Neural crest cell (in vitro differentiated cells): Measurements from ENCODE around the gene TP73. TPM values are rescaled to one million over a fixed set of nuclear protein-coding genes. Genes with fewer than 3 reads are reported as not detected.

Experiments used
- DNase-seq: peaks from one replicate; pipeline ENCODE4 v3.0.0; 2021; ENCODE audit warnings: low read depth, mixed read lengths, low spot score
- H3K27ac Mint-ChIP-seq: one replicate; pipeline ENCODE4 v1.8.0; 2021; ENCODE audit warnings: mild to moderate bottlenecking, mixed read lengths; ENCODE audit not compliant: unreplicated experiment
- H3K27me3 Mint-ChIP-seq: 2 replicates; pipeline ENCODE4 v1.8.0; 2021; ENCODE audit warnings: low read depth, mild to moderate bottlenecking, mixed read lengths
- H3K36me3 Mint-ChIP-seq: 2 replicates; pipeline ENCODE4 v1.8.0; 2021; ENCODE audit warnings: low read depth, mild to moderate bottlenecking, mixed read lengths
- H3K4me1 Mint-ChIP-seq: 2 replicates; pipeline ENCODE4 v1.8.0; 2021; ENCODE audit warnings: mixed read lengths
- H3K4me3 Mint-ChIP-seq: one replicate; pipeline ENCODE4 v1.8.0; 2021; ENCODE audit warnings: mild to moderate bottlenecking, mixed read lengths
- H3K9me3 Mint-ChIP-seq: 2 replicates; pipeline ENCODE4 v1.8.0; 2021; ENCODE audit warnings: mixed read lengths
- total RNA-seq: library from RNA; stranded (reverse); gene quantifications from 2 replicates; pipeline ENCODE4 v1.2.1, GENCODE V29; 2021
- TF ChIP-seq, protein P1 (sequence below): fragments of 200-600 bp; sonication (generic); conservative IDR thresholded peaks from 2 replicates; pipeline ENCODE4 v1.5.0; 2021; ENCODE audit warnings: antibody characterized with exemption, mild to moderate bottlenecking

The TP73 gene
- total RNA-seq, 1 donor from 2014 or later: 1.5 TPM

DNA sequence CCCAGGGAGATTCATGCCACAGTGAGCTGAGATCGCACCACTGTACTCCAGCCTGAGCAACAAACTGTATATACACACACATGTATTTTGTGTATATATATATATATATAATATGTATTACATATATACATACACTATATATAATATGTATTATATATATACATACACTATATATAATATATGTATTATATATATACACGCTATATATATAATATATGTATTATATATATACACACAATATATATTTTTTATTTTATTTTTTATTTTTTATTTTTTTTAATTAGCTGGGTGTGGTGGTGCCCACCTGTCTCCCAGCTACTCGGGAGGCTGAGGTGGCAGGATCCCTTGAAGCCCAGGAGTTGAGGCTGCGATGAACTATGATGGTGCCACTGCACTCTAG lies 9.3 kb downstream of the TP73 start:
- Mint-ChIP-seq H3K4me1 (peaks cover 18% of the 10 kb centered on the region), H3K4me3 (no peak overlapping the region), H3K36me3 (no peaks in the 10 kb centered on the region), H3K9me3 (no peaks in the 10 kb centered on the region), H3K27me3 (peaks cover 36% of the 10 kb centered on the region), H3K27ac (no peak overlapping the region)
- TF ChIP-seq, protein P1, sequence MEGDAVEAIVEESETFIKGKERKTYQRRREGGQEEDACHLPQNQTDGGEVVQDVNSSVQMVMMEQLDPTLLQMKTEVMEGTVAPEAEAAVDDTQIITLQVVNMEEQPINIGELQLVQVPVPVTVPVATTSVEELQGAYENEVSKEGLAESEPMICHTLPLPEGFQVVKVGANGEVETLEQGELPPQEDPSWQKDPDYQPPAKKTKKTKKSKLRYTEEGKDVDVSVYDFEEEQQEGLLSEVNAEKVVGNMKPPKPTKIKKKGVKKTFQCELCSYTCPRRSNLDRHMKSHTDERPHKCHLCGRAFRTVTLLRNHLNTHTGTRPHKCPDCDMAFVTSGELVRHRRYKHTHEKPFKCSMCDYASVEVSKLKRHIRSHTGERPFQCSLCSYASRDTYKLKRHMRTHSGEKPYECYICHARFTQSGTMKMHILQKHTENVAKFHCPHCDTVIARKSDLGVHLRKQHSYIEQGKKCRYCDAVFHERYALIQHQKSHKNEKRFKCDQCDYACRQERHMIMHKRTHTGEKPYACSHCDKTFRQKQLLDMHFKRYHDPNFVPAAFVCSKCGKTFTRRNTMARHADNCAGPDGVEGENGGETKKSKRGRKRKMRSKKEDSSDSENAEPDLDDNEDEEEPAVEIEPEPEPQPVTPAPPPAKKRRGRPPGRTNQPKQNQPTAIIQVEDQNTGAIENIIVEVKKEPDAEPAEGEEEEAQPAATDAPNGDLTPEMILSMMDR: no peak
- DNase-seq: no peak

DNA sequence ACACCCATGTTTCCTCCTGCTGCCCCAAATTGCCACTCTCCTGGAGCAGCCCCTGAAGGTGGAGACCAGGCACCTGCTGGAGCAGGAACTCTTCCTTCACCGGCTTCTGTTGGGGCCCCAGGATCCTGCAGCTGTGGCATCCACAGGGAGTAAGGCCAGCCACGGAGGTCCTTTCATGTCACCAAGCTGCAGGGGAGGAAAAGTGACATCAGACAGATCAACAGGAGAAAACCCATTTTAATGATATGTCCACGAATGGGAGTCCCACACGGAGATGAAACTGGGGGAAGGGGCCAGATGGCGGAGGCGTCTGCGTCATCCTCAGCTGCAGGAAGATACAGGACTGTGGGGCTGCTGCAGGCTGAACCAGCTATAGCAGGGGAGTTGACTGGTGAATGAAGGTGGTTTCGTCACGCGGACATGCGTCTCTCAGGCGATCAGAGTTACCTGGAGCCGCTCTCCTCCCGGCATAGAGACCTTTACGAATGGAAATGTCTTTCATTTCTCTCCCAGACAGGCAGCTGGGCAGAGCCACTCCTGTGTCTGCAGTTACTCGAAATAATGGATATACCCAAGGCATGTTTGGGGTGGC lies 9.9 kb downstream of the TP73 start:
- H3K4me3 Mint-ChIP-seq: no peak overlapping the region
- TF ChIP-seq, protein P1: no peak
- H3K4me1 Mint-ChIP-seq: peaks cover 21% of the 10 kb centered on the region
- H3K27me3 Mint-ChIP-seq: peaks cover 31% of the 10 kb centered on the region
- no peaks in the 10 kb centered on the region for H3K9me3 Mint-ChIP-seq
- no peaks in the 10 kb centered on the region for H3K36me3 Mint-ChIP-seq
- no peak for DNase-seq
- no peak overlapping the region for H3K27ac Mint-ChIP-seq

DNA sequence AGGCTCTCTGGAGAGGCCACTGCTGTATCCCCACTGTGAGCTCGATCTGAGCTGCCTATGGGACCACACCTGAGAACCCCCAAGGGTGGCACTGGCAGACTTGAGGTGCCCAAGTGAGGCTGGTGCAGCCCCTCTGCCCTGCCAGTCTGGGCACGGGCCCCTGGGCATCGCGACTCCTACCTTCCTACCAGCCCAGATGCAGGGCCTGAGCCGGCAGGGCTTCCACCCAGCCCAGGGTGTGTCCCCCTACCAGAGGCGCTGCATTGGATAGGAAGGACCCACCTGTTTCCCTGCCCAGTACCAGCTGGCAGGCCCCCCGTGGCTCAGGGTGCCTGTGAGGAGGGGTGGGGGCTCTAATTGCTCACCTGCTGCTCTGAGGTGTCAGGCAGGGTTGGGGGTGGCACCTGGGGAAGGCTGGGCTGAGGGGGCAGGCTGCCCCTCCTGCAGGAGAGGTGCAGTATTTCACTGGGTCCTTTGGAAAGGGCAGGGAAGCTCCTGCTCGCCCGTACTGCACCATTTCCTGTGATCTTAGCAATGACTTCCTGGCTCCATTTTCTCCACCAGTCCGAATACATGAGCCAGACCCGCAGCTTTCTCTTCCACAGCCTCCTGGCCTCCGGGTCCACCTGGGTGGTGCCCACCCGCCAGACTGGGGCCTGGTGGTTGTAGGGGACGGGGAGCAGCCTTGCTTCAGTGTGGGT lies 11.8 kb downstream of the TP73 start:
- Mint-ChIP-seq H3K4me3 (no peak overlapping the region), H3K27me3 (peaks cover 16% of the 10 kb centered on the region), H3K4me1 (peaks cover 21% of the 10 kb centered on the region), H3K36me3 (no peaks in the 10 kb centered on the region), H3K9me3 (no peaks in the 10 kb centered on the region), H3K27ac (no peak overlapping the region)
- no peak for DNase-seq
- TF ChIP-seq, protein P1: no peak

DNA sequence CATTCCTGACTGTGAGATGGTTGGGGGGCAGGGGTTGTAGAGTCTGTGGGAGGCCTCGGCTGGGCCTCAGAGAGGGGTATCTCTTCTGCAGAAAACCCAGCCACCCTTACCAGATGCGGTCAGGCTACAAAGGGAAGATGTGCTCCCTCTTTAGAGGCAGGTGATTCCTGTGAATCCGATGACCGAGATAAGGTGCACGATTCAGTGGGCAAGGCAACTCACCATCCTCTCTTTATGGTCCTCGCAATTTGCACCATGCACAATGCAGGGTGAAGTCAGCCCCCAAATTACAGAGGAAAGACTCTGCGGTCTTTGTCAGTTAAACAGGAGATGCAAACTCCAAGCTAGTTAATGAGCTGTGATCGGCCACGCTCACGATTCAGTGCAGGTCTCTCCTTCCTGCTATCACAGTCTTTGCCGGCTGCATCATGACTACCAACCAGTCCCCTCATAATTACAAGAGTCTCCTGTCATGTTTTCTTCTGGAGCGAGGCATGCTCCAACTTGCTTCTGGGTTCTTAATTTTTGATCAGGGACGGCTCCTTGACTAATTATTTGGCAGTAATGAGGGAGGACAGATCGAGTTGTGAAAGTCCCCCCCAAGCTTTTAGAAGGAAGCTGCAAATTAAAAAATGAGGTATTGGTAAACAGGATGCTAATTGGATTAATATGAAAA lies 12.5 kb downstream of the TP73 start:
- peaks cover 16% of the 10 kb centered on the region for H3K27me3 Mint-ChIP-seq

DNA sequence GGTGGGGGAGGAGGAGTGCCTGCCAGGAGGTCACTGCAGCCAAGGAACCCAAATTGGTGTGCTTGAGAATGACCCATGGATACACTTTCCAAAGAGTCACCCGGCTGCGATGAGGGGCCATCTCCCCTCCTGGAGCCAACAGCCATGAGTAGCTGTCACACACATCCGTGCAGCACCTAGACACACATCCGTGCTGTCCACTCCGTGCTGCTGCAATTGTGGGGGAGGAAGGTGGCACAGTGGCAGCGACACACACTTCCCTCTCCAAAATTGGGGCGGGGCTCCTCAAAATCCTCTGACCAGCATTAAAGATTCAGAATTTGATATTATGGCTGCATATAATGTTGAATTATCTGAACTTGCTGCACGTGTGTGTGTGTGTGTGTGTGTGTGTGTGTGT lies 15.8 kb downstream of the TP73 start:
- TF ChIP-seq, protein P1: no peak
- peaks cover 25% of the 10 kb centered on the region for H3K27me3 Mint-ChIP-seq

More for the DNA sequence above, 12.5 kb downstream of the TP73 start:
- H3K27ac Mint-ChIP-seq: no peak overlapping the region
- TF ChIP-seq, protein P1: no peak
- H3K4me3 Mint-ChIP-seq: no peak overlapping the region
- H3K36me3 Mint-ChIP-seq: no peaks in the 10 kb centered on the region
- peaks cover 21% of the 10 kb centered on the region for H3K4me1 Mint-ChIP-seq
- H3K9me3 Mint-ChIP-seq: no peaks in the 10 kb centered on the region
- no peak for DNase-seq

More for the DNA sequence above, 15.8 kb downstream of the TP73 start:
- H3K9me3 Mint-ChIP-seq: no peaks in the 10 kb centered on the region
- DNase-seq: no peak
- no peak overlapping the region for H3K27ac Mint-ChIP-seq
- H3K36me3 Mint-ChIP-seq: no peaks in the 10 kb centered on the region
- no peak overlapping the region for H3K4me3 Mint-ChIP-seq
- peaks cover 21% of the 10 kb centered on the region for H3K4me1 Mint-ChIP-seq
